Fibroblast of lung (primary cell): ENCODE measurements around the gene CREB5.

Experiments
- EZH2 ChIP-seq: IDR thresholded peaks from 2 replicates; pipeline ENCODE4 v1.5.1; 2012; ENCODE audit warnings: low read length, control low read depth, mild to moderate bottlenecking; ENCODE audit errors: missing control alignments
- TF ChIP-seq, protein P1 (sequence below), 2 donors: IDR thresholded peaks in 1 of 2; conservative IDR thresholded peaks in 1 of 2; 1 replicate in 1 of 2; 2 replicates in 1 of 2; pipeline ENCODE4 v1.5.1; 2011 to 2012; ENCODE audit warnings: low read length in 2 of 2, control low read depth in 1 of 2, inconsistent platforms in 1 of 2, low read depth in 1 of 2, mild to moderate bottlenecking in 1 of 2

DNA sequence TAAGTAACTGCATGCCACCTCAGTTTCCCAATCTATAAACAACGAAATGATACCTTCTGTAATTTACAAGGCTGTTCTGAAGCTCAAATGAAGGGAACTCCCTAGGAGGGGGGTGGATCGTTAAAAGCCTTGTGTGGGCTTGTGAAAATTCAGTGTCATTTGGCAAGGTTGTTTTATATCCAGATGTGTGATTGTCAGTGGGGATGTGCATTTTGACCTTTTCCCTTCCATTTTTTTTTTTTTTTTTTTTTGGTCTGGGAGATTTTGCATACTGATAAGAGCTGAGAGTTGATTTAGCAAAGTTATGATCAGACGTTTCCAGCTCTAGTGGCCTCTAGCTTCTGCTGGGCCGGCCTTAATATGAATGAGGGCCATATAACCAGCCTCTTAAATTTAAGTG is 22.8 kb downstream of the CREB5 start:
- TF ChIP-seq, protein P1, sequence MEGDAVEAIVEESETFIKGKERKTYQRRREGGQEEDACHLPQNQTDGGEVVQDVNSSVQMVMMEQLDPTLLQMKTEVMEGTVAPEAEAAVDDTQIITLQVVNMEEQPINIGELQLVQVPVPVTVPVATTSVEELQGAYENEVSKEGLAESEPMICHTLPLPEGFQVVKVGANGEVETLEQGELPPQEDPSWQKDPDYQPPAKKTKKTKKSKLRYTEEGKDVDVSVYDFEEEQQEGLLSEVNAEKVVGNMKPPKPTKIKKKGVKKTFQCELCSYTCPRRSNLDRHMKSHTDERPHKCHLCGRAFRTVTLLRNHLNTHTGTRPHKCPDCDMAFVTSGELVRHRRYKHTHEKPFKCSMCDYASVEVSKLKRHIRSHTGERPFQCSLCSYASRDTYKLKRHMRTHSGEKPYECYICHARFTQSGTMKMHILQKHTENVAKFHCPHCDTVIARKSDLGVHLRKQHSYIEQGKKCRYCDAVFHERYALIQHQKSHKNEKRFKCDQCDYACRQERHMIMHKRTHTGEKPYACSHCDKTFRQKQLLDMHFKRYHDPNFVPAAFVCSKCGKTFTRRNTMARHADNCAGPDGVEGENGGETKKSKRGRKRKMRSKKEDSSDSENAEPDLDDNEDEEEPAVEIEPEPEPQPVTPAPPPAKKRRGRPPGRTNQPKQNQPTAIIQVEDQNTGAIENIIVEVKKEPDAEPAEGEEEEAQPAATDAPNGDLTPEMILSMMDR (conservative IDR thresholded peaks at IDR 0.05 in 1 of 2, IDR thresholded peaks at IDR 0.05 in 1 of 2; ENCODE audit: low read depth in 1 of 2, low read length in 2 of 2) = no peak
- no peak for TF ChIP-seq EZH2
